ENCODE results near the gene SUGCT. TPM values are rescaled to one million over a fixed set of nuclear protein-coding genes. Genes with fewer than 3 reads are reported as not detected.
"Not testable (repeated sequence)": the region's sequence is repeated elsewhere in the genome, so short reads cannot be mapped to it uniquely, and the experiment has no call there.

Gene SUGCT
- total RNA-seq, 1 donor from 2014 or later: 1.7 TPM

DNA sequence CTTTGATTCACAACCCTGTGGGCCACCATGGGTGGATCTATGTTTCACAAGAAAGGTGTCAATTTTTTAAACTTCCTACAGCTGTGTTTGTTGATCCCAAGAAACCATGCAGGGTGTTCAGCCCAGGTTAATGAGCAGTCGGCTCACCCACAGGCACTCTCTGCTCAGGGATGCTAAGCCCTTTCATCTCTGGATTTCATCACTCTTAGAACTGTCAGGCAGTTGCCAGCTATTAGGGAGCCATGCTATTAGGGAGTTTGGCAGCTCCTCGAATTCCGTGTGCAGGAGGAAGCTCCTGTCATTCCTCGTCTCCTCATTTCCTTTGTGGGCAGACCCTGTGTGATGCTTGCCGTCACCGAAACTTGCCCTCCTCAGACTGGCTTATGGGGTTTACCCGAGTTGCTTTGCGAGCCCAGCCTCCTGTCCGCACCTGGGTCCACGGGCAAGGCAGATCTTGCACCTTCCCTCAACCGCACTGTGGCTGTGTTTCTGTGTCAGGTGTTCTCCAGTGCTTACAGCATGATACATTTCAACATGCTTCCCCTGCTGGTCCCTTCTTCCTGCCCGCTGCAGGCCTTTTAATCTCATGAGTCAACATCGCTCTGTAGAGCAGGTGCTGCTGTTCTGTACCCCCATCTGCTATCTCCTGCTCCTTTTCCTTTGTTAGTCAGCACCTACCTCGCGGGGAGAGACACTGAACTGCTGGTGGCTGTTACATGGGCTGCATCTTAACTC lies 509.8 kb downstream of the SUGCT start:
- intact Hi-C loops (cut with DNase I): no loop called here

GRCh38 chr7:40645197-40645596 lies 510.4 kb downstream of the SUGCT start:
- no peak for TF ChIP-seq CTCF (IDR thresholded peaks at IDR 0.05)

More for the DNA sequence above, 509.8 kb downstream of the SUGCT start:
- H3K4me3 ChIP-seq: no peak overlapping the region
- H3K27ac ChIP-seq: no peak overlapping the region
- ATAC-seq: no peak
- DNase-seq: no peak
- no peaks in the 10 kb centered on the region for H3K27me3 ChIP-seq (ENCODE audit: low read depth)
- H3K9me3 ChIP-seq: no peaks in the 10 kb centered on the region
- no peaks in the 10 kb centered on the region for H3K4me1 ChIP-seq
- no peak for TF ChIP-seq CTCF (IDR thresholded peaks at IDR 0.05)
- H3K36me3 ChIP-seq: no peaks in the 10 kb centered on the region

GRCh38 chr7:40646717-40647116 lies 511.9 kb downstream of the SUGCT start:
- no peaks in the 10 kb centered on the region for H3K4me1 ChIP-seq
- no peak for TF ChIP-seq CTCF (IDR thresholded peaks at IDR 0.05)
- H3K9me3 ChIP-seq: no peaks in the 10 kb centered on the region
- no peak overlapping the region for H3K27ac ChIP-seq
- no peaks in the 10 kb centered on the region for H3K27me3 ChIP-seq (ENCODE audit: low read depth)
- no peak for ATAC-seq
- no peak overlapping the region for H3K4me3 ChIP-seq
- intact Hi-C loops (cut with DNase I): no loop called here
- no peak for DNase-seq
- no peaks in the 10 kb centered on the region for H3K36me3 ChIP-seq

More at GRCh38 chr7:40645197-40645596, 510.4 kb downstream of the SUGCT start:
- Histone ChIP-seq H3K9me3 (no peaks in the 10 kb centered on the region), H3K4me1 (no peaks in the 10 kb centered on the region), H3K27ac (no peak overlapping the region), H3K36me3 (no peaks in the 10 kb centered on the region), H3K4me3 (no peak overlapping the region), H3K27me3 (ENCODE audit: low read depth) (no peaks in the 10 kb centered on the region)
- ATAC-seq (no peak), DNase-seq (no peak)
- intact Hi-C loops (cut with DNase I): no loop called here

DNA sequence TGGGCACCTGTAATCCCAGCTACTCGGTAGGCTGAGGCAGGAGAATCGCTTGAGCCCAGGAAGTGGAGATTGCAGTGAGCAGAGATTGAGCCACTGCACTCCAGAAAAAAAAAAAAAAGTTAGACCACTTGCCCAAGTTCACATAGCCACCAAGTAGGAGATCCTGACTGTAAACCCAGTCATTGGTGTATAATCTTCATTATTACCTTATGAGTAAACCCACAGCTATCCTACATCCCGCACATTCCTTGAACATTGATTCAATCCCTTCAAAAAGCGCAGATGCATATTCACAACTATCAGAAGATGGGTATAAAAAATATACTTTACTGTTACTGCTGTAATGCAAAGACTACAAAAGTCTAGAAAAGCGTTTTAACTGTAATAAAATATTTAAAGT lies 512.9 kb downstream of the SUGCT start:
- ATAC-seq: no peak
- intact Hi-C loops (cut with DNase I): no loop called here
- no peaks in the 10 kb centered on the region for H3K36me3 ChIP-seq
- no peak for DNase-seq
- H3K4me3 ChIP-seq: no peak overlapping the region
- TF ChIP-seq CTCF (IDR thresholded peaks at IDR 0.05): no peak
- H3K4me1 ChIP-seq: no peaks in the 10 kb centered on the region
- no peaks in the 10 kb centered on the region for H3K9me3 ChIP-seq
- H3K27me3 ChIP-seq (ENCODE audit: low read depth): no peaks in the 10 kb centered on the region
- H3K27ac ChIP-seq: no peak overlapping the region

GRCh38 chr7:40649247-40649646 lies 514.4 kb downstream of the SUGCT start:
- H3K4me1 ChIP-seq: no peaks in the 10 kb centered on the region
- no peak for DNase-seq
- intact Hi-C loops (cut with DNase I): no loop called here

GRCh38 chr7:40650903-40651302 lies 516.1 kb downstream of the SUGCT start:
- intact Hi-C loops (cut with DNase I): not testable (repeated sequence)

More at GRCh38 chr7:40649247-40649646, 514.4 kb downstream of the SUGCT start:
- Histone ChIP-seq H3K36me3 (no peaks in the 10 kb centered on the region), H3K27ac (no peak overlapping the region), H3K27me3 (ENCODE audit: low read depth) (no peaks in the 10 kb centered on the region), H3K9me3 (no peaks in the 10 kb centered on the region), H3K4me3 (no peak overlapping the region)
- no peak for TF ChIP-seq CTCF (IDR thresholded peaks at IDR 0.05)
- no peak for ATAC-seq

More at GRCh38 chr7:40650903-40651302, 516.1 kb downstream of the SUGCT start:
- ATAC-seq; H3K4me1 ChIP-seq; H3K27ac ChIP-seq; DNase-seq; H3K4me3 ChIP-seq; H3K27me3 ChIP-seq (ENCODE audit: low read depth); H3K9me3 ChIP-seq; H3K36me3 ChIP-seq: not testable (repeated sequence)

Measured in lower lobe of right lung (tissue), 2 donors.